HEK293 (cell line): ENCODE measurements around the gene POLR2E.

Source experiments
- CTCF ChIP-seq: fragments of 450-650 bp; formaldehyde crosslinking; IDR thresholded peaks from 2 replicates; pipeline ENCODE4 v1.5.1; 2016; ENCODE audit warnings: missing biosample characterization, missing genetic modification characterization
- PBX3 ChIP-seq: sonication (generic); formaldehyde crosslinking; IDR thresholded peaks from 2 replicates; pipeline ENCODE4 v1.8.1; 2022; ENCODE audit warnings: mild to moderate bottlenecking, moderate library complexity, missing genetic modification reagents
- SP7 ChIP-seq: fragments of 450-650 bp; formaldehyde crosslinking; IDR thresholded peaks from 2 replicates; pipeline ENCODE4 v1.5.1; 2016; ENCODE audit warnings: missing biosample characterization, missing genetic modification characterization
- ZBTB10 ChIP-seq: fragments of 450-650 bp; formaldehyde crosslinking; IDR thresholded peaks from 2 replicates; pipeline ENCODE4 v1.5.1; 2016; ENCODE audit warnings: missing biosample characterization, missing genetic modification characterization
- ZFP3 ChIP-seq: fragments of 450-650 bp; formaldehyde crosslinking; IDR thresholded peaks from 2 replicates; pipeline ENCODE4 v1.5.1; 2016; ENCODE audit warnings: low read depth, missing biosample characterization, missing genetic modification characterization
- ZNF529 ChIP-seq: fragments of 450-650 bp; formaldehyde crosslinking; IDR thresholded peaks from 2 replicates; pipeline ENCODE4 v1.5.1; 2017; ENCODE audit warnings: missing genetic modification characterization, missing biosample characterization; ENCODE audit not compliant: insufficient replicate concordance
- ZNF658 ChIP-seq: fragments of 450-650 bp; formaldehyde crosslinking; IDR thresholded peaks from 2 replicates; pipeline ENCODE4; 2016; ENCODE audit warnings: missing biosample characterization, missing genetic modification characterization
- ZNF707 ChIP-seq: fragments of 450-650 bp; formaldehyde crosslinking; IDR thresholded peaks from 2 replicates; pipeline ENCODE4 v1.5.1; 2016; ENCODE audit warnings: missing biosample characterization, missing genetic modification characterization
- TF ChIP-seq, protein P1 (sequence below): fragments of 450-650 bp; formaldehyde crosslinking; IDR thresholded peaks from 2 replicates; pipeline ENCODE4 v1.5.1; 2016; ENCODE audit warnings: missing biosample characterization, missing genetic modification characterization
- TF ChIP-seq, protein P2 (sequence below): fragments of 450-650 bp; formaldehyde crosslinking; IDR thresholded peaks from 2 replicates; pipeline ENCODE4 v1.5.1; 2016; ENCODE audit warnings: missing biosample characterization, missing genetic modification characterization

DNA sequence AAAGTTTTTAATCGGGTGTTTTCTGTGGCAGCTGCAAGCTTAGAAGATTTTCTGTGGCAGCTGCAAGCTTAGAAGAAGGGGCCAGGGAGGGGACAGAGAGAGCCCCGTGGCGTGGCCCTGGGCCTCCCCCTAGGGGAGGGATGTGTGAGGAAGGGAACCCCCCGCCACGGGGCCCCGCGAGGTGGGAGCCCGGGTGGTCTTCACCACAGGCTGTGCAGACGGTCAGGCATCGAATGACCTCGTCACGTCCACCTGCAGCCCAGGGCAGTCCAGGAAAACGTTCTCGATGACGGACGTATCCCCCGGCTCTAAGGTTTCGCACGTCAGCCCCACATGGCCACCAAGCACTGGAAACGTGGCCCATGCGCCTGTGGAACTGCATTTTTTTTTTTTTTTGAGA is 8.6 kb downstream of the POLR2E start:
- no peak for TF ChIP-seq PBX3 (CRISPR knock-in tag)
- TF ChIP-seq, protein P1, sequence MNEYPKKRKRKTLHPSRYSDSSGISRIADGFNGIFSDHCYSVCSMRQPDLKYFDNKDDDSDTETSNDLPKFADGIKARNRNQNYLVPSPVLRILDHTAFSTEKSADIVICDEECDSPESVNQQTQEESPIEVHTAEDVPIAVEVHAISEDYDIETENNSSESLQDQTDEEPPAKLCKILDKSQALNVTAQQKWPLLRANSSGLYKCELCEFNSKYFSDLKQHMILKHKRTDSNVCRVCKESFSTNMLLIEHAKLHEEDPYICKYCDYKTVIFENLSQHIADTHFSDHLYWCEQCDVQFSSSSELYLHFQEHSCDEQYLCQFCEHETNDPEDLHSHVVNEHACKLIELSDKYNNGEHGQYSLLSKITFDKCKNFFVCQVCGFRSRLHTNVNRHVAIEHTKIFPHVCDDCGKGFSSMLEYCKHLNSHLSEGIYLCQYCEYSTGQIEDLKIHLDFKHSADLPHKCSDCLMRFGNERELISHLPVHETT (tag by site-specific recombination) = no peak
- no peak for TF ChIP-seq ZNF529 (tag by site-specific recombination)
- TF ChIP-seq SP7 (tag by site-specific recombination) = no peak
- TF ChIP-seq, protein P2, sequence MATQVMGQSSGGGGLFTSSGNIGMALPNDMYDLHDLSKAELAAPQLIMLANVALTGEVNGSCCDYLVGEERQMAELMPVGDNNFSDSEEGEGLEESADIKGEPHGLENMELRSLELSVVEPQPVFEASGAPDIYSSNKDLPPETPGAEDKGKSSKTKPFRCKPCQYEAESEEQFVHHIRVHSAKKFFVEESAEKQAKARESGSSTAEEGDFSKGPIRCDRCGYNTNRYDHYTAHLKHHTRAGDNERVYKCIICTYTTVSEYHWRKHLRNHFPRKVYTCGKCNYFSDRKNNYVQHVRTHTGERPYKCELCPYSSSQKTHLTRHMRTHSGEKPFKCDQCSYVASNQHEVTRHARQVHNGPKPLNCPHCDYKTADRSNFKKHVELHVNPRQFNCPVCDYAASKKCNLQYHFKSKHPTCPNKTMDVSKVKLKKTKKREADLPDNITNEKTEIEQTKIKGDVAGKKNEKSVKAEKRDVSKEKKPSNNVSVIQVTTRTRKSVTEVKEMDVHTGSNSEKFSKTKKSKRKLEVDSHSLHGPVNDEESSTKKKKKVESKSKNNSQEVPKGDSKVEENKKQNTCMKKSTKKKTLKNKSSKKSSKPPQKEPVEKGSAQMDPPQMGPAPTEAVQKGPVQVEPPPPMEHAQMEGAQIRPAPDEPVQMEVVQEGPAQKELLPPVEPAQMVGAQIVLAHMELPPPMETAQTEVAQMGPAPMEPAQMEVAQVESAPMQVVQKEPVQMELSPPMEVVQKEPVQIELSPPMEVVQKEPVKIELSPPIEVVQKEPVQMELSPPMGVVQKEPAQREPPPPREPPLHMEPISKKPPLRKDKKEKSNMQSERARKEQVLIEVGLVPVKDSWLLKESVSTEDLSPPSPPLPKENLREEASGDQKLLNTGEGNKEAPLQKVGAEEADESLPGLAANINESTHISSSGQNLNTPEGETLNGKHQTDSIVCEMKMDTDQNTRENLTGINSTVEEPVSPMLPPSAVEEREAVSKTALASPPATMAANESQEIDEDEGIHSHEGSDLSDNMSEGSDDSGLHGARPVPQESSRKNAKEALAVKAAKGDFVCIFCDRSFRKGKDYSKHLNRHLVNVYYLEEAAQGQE (tag by site-specific recombination) = no peak
- no peak for TF ChIP-seq ZNF707 (tag by site-specific recombination)
- TF ChIP-seq CTCF (tag by site-specific recombination) = no peak
- TF ChIP-seq ZBTB10 (tag by site-specific recombination) = no peak
- TF ChIP-seq ZFP3 (tag by site-specific recombination) = no peak
- TF ChIP-seq ZNF658 (tag by site-specific recombination) = no peak
